Hindlimb muscle (tissue), 1 donor: ENCODE data around the gene HNRNPU. TPM values are rescaled to one million over a fixed set of nuclear protein-coding genes. Genes with fewer than 3 reads are reported as not detected.
"Not testable (repeated sequence)": the region's sequence is repeated elsewhere in the genome, so short reads cannot be mapped to it uniquely, and the experiment has no call there.

Experiments used
- DNase-seq: peaks from one replicate; pipeline ENCODE4 v3.0.0-alpha.2; 2013
- polyA plus RNA-seq: library from polyadenylated mRNA; unstranded; fragments of 120-200 nt; gene quantifications from one replicate; pipeline ENCODE4 v1.2.1, GENCODE V29; 2013; ENCODE audit not compliant: insufficient read length

HNRNPU gene
- polyA plus RNA-seq, 1 donor: 348 TPM

DNA sequence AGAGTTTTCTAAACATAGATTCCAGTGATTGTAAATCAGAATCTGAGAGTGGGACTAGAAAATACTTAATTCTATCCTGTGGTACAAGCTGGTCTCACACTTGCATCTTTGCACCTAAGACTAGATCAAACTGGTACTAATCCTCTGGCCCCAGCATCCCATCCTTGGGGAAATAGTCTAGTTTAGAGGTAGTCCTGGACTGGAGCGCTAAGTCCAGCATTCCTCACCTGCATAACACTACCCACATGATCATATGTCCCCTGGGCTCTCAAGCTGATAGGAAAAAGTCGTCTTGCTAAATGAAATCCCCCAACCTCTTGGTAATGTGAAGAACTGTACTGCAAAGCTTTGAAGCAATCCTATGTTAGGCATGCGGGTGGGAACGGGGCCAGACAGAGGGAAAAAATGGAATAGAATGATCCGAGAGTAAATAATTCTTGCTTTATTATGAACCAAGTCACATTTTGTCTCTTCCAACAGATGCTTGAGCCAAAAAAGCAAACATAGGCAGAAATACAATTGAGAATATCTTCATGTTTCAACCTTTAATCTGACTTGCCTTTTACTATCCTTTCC is 24.0 kb downstream of the HNRNPU start:
- no peak for DNase-seq

DNA sequence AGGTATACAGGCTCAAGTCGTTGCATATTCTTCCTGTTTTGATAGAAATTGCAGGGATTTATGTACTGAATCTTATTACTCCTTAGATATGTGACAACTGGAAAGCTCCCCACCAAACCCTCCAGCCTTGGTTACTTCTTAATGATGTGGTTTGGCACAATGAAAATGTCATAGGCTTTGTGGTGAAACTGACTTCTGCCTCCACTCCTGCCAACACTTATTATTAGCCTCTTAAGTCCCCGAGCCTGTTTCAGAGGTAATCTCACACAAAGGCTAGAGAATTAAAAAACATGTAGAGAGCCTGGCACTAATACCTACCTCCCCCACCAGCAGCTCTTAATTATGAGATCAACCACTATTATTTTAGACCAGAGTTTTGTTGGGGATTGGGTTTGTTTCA is 24.7 kb downstream of the HNRNPU start:
- no peak for DNase-seq

DNA sequence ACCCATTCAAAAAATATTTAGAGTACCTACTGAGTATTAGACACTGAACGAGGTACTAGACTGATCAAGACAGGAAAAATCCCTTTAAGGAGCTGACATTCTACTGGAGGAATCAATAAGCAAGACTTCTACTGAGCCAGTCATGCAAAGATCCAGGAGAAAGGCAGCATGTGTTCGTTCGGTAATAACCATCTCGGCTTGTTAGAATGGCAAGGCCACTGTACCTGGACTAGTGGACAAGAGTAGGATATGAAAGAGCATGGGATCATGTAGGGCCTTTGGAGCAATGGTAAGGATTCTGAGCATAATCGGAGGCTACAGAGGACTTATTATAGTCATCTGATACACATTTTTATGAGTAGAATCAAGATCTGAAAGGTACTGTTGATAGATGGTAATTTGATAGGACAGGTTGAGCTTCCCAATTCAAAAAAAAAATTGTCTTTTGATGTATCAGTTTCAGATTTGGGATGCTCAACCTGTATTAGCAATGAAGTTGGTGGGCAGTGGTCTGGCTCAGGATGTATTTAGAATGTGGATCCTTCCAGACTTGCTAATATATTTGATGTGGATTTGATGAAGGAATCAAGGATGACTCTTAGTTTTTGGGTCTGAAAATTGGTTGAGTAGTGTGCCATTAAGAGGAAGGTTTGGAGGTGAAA is 26.6 kb downstream of the HNRNPU start:
- no peak for DNase-seq

DNA sequence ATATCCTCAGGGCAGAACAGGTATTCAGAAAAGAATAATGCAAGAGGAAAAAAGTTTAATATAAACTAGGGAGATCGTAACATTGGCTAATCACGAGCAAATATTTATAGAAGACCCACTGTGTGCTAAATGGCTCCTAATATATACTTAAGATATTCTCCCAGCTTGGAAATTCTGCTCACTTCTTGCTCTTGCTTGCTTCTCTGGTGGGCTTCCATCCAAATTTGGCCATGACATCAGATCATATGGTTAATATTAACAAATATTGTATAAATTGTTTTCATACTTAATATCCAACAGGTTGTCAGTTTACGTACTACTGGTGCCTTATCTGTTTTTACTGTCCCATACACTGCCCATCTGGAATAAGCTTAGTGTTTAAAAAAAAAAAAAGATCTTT is 27.8 kb downstream of the HNRNPU start:
- no peak for DNase-seq

DNA sequence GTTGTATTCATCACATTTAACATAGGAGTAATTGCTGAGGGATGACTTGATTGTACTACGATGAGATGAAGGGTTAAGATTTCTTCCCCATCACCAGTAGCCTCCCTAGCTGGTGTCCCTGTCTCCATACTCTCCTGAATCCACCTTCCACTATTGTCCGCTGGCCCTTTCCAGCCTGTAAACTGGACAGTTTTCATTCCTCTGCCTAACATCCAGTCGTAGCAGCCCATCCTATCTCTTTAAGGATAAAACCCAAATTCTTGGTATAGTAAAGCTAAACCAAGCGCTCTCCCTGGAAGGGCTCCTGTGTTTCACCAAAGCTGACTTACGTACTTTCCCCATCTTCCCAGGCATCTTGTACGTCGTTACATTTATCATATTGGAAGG is 28.2 kb downstream of the HNRNPU start:
- peak; percentile 40 for DNase-seq

DNA sequence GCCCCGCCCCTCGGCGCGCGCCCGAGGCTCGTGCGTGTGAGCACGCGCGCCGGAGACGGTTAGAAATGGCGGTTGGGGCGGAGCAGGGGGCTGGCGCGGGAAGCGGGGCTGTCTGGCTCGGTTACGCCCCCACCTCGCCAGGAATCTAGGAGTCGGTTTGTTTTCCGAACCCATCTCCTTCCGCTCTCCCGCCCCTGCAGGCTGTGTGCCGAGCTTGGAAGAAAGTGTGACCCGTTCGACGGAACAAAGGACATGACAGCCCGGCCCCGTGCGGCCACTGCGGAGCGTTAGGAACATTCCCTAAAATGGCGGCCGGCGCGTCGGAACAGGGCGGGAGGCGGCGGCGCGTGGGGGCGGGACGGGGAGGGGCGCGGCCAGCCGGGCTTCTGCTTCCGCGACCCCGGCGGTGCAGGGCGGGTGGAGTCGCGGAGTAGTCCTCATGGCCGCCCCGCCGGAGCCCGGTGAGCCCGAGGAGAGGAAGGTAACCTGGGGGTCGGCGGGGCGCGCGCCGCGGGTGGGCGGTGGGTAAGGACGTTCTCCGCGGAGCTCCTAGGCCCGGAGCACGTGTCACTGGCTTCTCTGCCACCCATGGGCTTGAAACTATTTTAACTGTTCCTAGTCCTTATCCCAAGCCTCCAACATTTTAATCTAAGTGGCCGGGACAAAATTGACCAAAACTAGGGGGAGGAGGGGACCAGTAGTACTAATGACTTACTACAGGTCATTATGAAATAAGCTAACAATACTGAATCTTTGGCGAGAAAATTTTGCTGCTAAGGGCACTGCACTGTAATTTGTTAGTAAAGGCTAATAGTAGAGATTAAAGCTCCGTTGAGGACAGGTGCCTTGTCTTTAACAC is 28.8 kb downstream of the HNRNPU start, which contains the start of gene COX20:
TSS of gene COX20 (plus strand) at position 383 of the 859 bp plus-strand sequence. CDS start at position 440, 57 bp downstream.
- DNase-seq: peak; percentile 98

DNA sequence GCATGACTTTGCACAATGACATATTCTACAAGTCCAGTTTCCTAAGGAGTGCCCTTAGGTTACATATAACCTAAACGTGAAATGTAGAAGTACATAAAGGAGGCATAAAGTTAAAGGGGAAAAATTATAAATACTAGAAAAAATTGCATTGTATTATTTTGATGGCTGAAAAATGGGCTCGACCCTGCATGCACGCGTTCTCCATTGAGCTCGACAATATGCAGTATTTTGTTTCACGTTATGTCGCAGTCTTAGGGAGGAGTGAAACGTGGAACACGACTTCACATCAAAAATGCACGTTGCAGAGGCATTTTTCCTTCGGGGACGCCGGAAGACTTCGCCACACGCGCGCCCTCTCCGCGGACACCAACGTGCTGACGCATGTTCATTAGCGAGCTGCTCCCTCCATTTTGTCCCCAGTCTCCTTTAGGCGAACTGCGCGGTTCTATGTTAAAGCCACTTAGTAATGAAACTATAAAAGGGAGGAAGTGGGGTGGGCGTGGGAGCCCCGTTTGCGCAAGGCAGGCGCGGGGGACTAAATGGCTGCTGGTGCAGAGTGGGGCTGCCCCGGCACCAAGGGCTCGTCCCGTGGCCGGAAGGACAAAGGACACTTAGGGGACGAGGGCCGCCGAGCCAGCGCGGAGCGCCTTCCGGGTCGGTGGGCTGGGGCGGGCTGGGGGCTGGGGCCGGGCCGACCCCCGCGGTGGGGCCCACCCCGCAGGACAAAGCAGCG is 29.6 kb downstream of the HNRNPU start:
- DNase-seq: no peak

DNA sequence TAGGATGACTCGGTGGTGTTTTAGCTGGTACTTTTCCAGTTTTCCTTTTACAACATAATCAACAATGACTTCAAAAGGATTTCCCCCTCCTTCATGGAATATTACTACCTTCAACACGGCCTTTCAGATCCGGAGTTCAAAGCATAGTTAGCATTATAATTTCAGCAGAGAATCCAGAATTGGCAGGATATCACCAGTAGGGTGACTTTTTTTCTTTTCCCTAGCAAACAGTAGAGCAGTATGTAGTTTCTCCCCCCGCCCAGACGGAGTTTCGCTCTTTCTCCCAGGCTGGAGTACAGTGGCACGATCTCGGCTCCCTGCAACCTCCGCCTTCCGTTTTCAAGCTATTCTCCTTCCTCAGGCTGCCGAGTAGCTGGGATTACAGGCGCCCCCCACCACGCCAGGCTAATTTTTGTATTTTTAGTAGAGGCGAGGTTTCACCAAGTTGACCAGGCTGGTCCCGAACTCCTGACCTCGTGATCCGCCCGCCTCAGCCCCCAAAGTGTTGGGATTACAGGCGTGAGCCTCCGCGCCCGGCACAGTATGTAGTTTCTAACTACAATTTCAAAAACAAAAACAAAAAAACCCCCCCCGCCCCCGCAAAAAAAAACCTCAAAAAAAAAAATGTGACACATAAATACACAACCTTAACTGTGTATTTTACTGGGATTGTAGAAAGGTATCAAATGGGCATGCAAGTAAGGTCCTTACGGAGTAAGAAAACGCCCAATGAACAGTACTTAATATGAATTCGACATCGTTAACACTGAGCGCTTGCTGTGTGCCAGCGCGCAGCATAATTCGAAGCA is 30.4 kb downstream of the HNRNPU start:
- DNase-seq: peak; percentile 80

DNA sequence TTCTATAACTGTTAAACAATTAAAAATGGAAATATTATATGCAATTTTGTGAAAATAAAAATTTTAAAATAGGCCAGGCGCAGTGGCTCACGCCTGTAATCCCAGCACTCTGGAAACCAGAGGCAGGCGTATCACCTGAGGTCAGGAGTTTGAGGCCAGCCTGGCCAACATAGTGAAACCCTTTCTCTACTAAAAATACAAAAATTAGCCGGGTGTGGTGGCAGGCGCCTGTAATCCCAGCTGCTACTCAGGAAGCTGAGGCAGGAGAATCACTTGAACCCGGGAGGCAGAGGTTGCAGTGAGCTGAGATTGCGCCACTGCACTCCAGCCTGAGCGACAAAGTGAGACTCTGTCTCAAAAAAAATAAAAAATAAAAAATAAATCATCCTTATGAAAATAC is 31.1 kb downstream of the HNRNPU start:
- not testable (repeated sequence) for DNase-seq

DNA sequence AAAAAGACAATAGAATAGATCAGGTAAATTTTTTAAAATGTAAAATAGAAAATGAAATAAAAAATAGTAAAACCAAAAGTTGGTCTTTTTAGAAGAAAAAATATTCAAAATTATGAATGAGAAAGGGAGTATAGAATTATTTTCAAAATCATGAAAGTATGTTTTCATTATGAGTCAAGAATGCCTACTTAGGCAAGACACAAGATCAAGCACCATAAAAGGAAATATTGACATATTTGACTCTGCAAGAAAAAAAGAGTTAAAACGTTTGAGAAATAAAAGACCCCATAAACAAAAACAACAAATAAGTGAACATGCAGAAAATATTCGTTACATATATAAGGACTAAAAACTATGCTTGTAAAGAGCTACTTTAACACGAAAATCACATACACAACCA is 33.7 kb downstream of the HNRNPU start:
- no peak for DNase-seq

DNA sequence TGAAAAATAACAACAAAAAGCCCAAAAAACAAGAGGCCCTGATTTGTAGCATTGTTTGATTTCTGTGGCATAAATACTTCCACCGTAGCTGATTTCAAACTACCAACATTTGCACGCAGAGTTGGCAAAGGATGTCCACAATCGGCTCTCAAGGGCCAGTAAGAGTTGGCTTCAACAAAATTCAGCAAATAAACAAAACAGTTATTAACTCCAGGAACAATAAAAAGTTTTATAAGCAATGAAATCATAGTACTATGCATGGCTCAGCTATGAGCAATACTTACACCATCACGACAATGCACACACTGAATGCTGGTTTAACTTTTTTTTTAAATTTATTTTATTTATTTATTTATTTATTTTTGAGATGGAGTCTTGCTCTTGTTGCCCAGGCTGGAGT is 37.6 kb downstream of the HNRNPU start:
- no peak for DNase-seq

DNA sequence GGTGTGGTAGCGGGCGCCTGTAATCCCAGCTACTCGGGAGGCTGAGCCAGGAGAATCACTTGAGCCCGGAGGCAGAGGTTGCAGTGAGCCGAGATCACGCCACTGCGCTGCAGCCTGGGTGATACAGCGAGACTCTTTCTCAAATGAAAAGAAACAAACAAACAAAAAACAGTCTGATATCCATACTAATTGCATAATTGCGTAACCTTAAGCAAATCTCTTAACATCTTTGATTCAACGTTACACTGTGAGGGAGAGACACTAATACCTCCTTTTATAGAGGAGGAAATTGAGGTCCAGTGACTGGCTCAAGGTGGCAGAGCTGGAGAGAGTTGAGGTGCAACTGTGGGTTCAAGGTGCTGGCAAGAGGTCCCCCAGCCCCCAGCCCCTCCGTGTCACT is 41.5 kb downstream of the HNRNPU start:
- DNase-seq: no peak

DNA sequence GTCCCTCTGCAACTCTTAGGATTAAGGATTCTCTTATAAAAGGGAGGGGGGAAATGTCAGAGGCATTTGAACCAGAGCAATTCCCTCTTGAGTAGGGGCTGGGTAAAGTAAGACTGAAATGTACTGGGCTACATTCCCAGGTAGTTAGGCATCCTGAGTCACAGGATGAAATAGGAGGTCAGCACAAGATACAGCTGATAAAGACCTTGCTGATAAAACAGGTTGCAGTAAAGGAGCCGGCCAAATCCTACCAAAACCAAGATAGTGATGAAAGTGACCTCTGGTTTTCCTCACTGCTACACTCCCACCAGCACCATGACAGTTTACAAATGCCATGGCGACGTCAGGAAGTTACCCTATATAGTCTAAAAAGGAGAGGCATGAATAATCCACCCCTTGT is 43.2 kb downstream of the HNRNPU start:
- DNase-seq: no peak

DNA sequence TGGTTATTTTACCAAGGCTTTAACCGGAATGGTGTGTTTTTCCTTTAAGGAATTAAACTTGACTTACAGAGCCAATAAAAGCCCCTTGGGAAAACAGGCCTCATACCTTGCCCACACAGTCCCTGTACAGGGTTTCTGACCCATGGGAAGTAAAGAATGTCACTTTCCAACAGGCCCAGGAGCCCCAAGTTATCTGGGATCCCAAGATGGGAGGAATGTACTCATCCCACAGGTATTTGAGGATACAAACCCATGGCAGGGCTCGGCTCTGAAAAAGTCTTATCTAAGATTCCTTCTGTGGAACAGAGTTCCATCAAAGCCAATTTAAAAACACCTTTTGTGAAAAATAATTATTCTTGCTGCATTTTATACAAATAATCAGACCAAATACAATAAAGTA is 44.2 kb downstream of the HNRNPU start:
- DNase-seq: no peak

DNA sequence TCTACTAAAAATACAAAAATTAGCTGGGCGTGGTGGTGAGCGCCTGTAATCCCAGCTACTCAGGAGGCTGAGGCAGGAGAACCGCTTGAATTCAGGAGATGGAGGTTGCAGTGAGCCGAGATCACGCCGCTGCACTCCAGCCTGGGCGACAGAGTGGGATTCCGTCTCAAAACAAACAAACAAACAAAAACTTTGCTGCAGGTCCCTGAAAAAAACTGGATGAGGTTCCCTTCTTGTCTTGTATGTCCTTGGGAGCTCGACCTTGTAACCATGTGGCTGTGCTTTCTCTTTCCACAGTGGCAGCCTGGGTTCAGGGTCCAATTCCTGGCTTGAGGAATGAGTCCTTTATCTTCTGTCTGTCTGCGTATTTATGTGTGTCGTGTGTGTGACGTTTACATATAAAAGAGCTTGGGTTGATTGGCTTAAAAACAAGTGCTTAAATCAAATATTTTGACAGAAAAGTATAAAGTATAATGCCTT is 46.9 kb downstream of the HNRNPU start:
- DNase-seq: no peak

DNA sequence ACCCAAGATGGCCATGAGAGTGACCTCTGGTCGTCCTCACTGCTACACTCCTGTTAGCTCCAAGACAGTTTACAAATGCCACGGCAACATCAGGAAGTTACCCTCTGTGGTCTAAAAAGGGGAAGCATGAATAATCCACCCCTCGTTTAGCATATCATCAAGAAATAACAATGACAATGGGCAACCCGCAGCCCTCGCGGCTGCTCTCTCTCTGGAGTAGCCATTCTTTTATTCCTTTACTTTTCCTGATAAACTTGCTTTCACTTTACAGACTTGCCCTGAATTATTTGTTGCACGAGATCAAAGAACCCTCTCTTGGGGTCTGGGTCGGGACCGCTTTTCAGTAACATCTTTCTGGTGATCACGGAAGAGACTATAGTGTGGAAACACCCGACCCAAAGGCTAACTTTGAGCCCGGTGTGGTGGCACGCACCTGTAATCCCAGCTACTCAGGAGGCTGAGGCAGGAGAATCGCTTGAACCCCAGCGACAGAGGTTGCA is 48.7 kb downstream of the HNRNPU start:
- no peak for DNase-seq

DNA sequence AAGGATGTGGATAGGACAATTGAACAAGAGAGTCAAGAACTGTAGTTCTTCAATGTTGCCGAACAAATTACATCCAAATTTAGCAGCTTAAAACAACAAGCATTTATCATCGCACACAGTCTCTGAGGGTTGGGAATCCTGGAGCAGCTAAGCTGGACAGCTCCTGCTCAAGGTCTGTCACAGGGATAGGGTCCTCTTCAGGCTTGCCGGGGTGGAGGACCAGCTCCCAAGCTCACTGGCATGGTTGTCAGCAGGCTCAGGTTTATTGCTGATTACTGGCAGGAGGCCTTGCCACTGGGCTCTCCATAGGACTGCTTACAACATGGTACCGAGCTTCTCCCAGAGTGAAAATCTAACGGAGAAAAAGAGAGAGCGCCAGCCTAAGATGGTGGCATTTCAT is 51.0 kb downstream of the HNRNPU start:
- DNase-seq: no peak

DNA sequence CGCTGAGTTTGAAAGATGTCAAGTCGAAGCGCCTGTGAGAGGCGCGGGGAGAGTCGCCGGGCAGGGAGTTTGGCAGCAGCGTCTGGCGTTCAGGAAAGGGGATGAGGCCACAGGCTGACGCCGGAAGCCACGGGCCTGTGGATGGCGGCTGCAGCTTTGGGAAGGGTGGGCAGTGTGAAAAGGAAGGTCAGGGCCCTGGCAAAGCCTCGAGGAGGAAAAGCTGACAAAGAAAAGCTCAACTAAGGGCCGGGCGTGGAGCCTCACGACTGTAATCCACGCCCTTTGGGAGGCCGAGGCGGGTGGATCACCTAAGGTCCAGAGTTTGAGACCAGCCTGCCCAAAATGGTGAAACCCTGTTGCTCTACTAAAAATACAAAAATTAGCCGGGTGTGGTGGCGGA is 54.1 kb downstream of the HNRNPU start:
- DNase-seq: no peak

DNA sequence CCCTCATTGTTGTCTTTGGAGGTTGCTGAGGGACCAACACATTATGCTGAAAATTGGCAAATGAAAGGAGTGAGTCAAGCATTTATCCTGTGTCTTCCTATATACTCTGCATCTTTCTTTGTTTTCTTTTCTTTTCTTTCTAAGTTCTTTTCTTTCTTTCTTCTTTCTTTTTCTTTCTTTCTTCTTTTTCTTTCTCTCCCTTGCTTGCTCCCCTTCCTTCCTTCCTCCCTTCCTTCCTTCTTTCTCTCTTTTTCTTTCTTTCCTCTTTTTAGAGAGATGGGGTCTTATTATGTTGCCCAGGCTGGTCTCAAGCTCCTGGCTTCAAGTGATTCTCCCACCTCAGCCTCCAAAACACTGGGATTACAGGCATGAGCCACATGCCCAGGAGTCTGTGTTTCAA is 57.2 kb downstream of the HNRNPU start:
- DNase-seq: no peak

DNA sequence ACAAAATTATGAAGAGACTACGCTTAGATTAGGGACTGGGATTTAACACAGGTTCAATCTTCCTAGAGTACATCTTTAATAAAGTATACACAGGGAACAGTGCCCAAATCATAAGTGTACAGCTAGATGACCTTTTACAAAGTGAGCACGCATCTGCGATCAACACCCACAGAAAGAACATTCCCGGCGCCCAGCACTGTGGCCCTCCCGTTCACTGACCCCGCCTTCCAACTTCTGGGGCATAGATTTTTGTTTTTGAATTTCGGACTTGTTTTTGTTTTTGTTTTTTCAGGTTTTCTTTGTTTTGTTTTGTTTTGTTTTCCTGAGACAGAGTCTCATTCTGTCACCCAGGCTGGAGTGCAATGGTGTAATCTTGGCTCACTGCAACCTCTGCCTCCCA is 59.5 kb downstream of the HNRNPU start:
- DNase-seq: no peak

DNA sequence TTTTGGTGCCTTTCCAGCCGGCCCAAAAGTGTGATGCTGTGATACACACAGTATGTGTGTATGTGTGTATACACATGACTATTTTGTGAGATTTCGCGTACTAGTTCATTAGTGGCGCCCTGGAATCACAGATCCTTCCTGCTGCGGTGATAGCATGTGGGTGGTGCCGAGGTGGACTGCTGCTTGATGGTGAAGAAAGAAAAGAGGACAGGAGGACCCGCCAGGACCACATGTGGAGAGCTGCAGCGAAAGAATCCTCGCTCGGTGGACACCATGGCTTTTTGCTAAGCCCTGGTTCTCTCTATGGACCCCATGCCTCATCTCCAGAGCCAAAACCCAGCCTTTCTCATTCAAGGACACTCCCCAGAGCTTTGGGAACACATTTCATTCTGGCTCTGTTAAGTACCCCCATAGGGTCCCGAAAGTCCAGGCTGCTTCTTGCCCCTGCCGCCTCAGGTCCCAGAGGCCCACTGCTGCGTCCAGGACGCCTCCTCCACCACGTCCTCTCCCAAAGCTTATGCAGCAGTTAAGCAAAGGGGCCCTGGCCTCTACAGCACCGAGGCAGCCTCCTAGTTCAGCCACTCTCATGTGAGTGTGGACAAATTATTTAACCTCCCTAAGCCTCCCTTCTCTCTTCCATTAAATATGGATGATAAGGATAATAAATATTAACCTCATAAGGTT is 61.6 kb downstream of the HNRNPU start:
- no peak for DNase-seq
